Effector memory CD4-positive, alpha-beta T cell (primary cell): ENCODE measurements around the gene IMPG1.

Experiments used
- DNase-seq, 3 donors: peaks; one replicate each; pipeline ENCODE4 v3.0.0-alpha.2; 2020
- H3K27ac ChIP-seq: 2 replicates; pipeline ENCODE4 v1.7.0; 2013; ENCODE audit warnings: mild to moderate bottlenecking, low read length, moderate library complexity; ENCODE audit not compliant: insufficient read depth, poor library complexity, severe bottlenecking
- H3K27me3 ChIP-seq: replicated peaks from 2 replicates; pipeline ENCODE4 v1.7.0; 2013; ENCODE audit warnings: mild to moderate bottlenecking, low read length; ENCODE audit not compliant: insufficient read depth, control insufficient read depth, poor library complexity, severe bottlenecking
- H3K36me3 ChIP-seq: 2 replicates; pipeline ENCODE4 v1.7.0; 2013; ENCODE audit warnings: mild to moderate bottlenecking, low read length, moderate library complexity; ENCODE audit not compliant: control insufficient read depth, insufficient read depth
- H3K4me1 ChIP-seq: 2 replicates; pipeline ENCODE4 v1.7.0; 2013; ENCODE audit warnings: low read length, mild to moderate bottlenecking; ENCODE audit not compliant: control insufficient read depth, insufficient read depth, poor library complexity, severe bottlenecking
- H3K4me3 ChIP-seq: 2 replicates; pipeline ENCODE4 v1.7.0; 2013; ENCODE audit warnings: low read length, low read depth, mild to moderate bottlenecking; ENCODE audit not compliant: insufficient read depth, poor library complexity, severe bottlenecking
- H3K9me3 ChIP-seq: 2 replicates; pipeline ENCODE4 v1.7.0; 2013; ENCODE audit warnings: mild to moderate bottlenecking, low read length, moderate library complexity; ENCODE audit not compliant: control insufficient read depth

The IMPG1 gene

GRCh38 chr6:75874224-75874623 is 198.2 kb downstream of the IMPG1 start:
- no peaks in the 10 kb centered on the region for H3K4me1 ChIP-seq
- no peaks in the 10 kb centered on the region for H3K9me3 ChIP-seq
- no peaks in the 10 kb centered on the region for H3K27me3 ChIP-seq
- no peak for DNase-seq
- no peak overlapping the region for H3K27ac ChIP-seq
- H3K36me3 ChIP-seq: no peaks in the 10 kb centered on the region
- H3K4me3 ChIP-seq: no peak overlapping the region
